PC-3 (cell line): ENCODE measurements around the gene FGF1. TPM values are rescaled to one million over a fixed set of nuclear protein-coding genes. Genes with fewer than 3 reads are reported as not detected.

ENCODE experiments used
- ATAC-seq: fragments of 200-7000 bp; cut with Tn5 transposase; 2 replicates; pipeline ENCODE4 v1.9.1; 2020; ENCODE audit warnings: mild to moderate bottlenecking, moderate library complexity
- BruUV-seq: library from RNA; stranded (reverse); fragments of 400-500 nt; replicated peaks from 2 replicates; lab custom pipeline; 2021; lab: Mats Ljungman, UMichigan
- CTCF ChIA-PET: fragments of 300-600 bp; sonication (Branson Sonifier 250); formaldehyde crosslinking; loops from one replicate; lab custom pipeline; 2022; ENCODE audit warnings: antibody characterized with exemption; lab: Charles Lee
- POLR2A ChIA-PET: fragments of 300-600 bp; sonication (Branson Sonifier 250); formaldehyde crosslinking; loops from one replicate; lab custom pipeline; 2022; ENCODE audit warnings: antibody characterized with exemption; ENCODE audit not compliant: unreplicated experiment; lab: Charles Lee
- DNase-seq: peaks from one replicate; pipeline ENCODE4 v3.0.0-alpha.2; 2015
- H2AFZ ChIP-seq: fragments of 300-600 bp; sonication (generic); 2 replicates; pipeline ENCODE4 v1.6.0; 2016; ENCODE audit warnings: antibody characterized with exemption, low read length
- H3F3A ChIP-seq: fragments of 300-600 bp; sonication (generic); one replicate; pipeline ENCODE4 v1.6.0; 2017; ENCODE audit warnings: antibody characterized with exemption, low read length, control low read depth, mild to moderate bottlenecking; ENCODE audit not compliant: unreplicated experiment
- H3K27ac ChIP-seq: fragments of 300-600 bp; sonication (generic); 2 replicates; pipeline ENCODE4 v1.5.1; 2016; ENCODE audit warnings: mild to moderate bottlenecking, low read length
- H3K27me3 ChIP-seq: fragments of 300-600 bp; sonication (generic); 2 replicates; pipeline ENCODE4 v1.6.1; 2016; ENCODE audit warnings: low read length, mixed read lengths
- H3K36me3 ChIP-seq: fragments of 300-600 bp; sonication (generic); 2 replicates; pipeline ENCODE4 v1.6.1; 2016; ENCODE audit warnings: low read depth, mixed run types, low read length, mixed read lengths
- H3K4me1 ChIP-seq: fragments of 300-600 bp; sonication (generic); 2 replicates; pipeline ENCODE4 v1.5.1; 2016; ENCODE audit warnings: low read length; ENCODE audit not compliant: insufficient read depth
- H3K4me2 ChIP-seq: fragments of 300-600 bp; sonication (generic); 2 replicates; pipeline ENCODE4 v1.6.0; 2016; ENCODE audit warnings: low read length
- H3K4me3 ChIP-seq: fragments of 300-600 bp; sonication (generic); 2 replicates; pipeline ENCODE4 v1.5.1; 2016; ENCODE audit warnings: mild to moderate bottlenecking, low read length, mixed read lengths
- H3K79me2 ChIP-seq: fragments of 300-600 bp; sonication (generic); 2 replicates; pipeline ENCODE4 v1.6.1; 2017; ENCODE audit warnings: low read length, mixed read lengths
- H3K9ac ChIP-seq: fragments of 300-600 bp; sonication (generic); 2 replicates; pipeline ENCODE4 v1.6.0; 2016; ENCODE audit warnings: mild to moderate bottlenecking, low read length
- H3K9me2 ChIP-seq: fragments of 300-600 bp; sonication (generic); replicated peaks from 2 replicates; pipeline ENCODE4 v1.6.1; 2016; ENCODE audit warnings: mixed run types, low read length, mixed read lengths
- H3K9me3 ChIP-seq: fragments of 300-600 bp; sonication (generic); 2 replicates; pipeline ENCODE4 v1.6.1; 2016; ENCODE audit warnings: low read length, mixed read lengths
- H4K20me1 ChIP-seq: fragments of 300-600 bp; sonication (generic); 2 replicates; pipeline ENCODE4 v1.6.1; 2016; ENCODE audit warnings: low read length, mixed read lengths
- EZH2 ChIP-seq: fragments of 300-600 bp; sonication (generic); IDR thresholded peaks from one replicate; pipeline ENCODE4 v1.6.1; 2017; ENCODE audit warnings: antibody characterized with exemption, mild to moderate bottlenecking, low read length; ENCODE audit not compliant: unreplicated experiment
- EZH2phosphoT487 ChIP-seq: fragments of 300-600 bp; sonication (generic); IDR thresholded peaks from 2 replicates; pipeline ENCODE4 v1.6.1; 2018; ENCODE audit warnings: mild to moderate bottlenecking, antibody characterized with exemption, low read length, borderline replicate concordance
- intact Hi-C: fragments of 100-400 bp; cut with micrococcal nuclease; formaldehyde crosslinking; loops from 2 replicates; pipeline ENCODE4 v1.9.0; 2023
- total RNA-seq: library from RNA; depleted of rRNA; stranded (reverse); fragments of >200 nt; gene quantifications from 2 replicates; pipeline ENCODE4 v1.2.3, GENCODE V29; 2014
- TF ChIP-seq, protein P1 (sequence below): fragments of 300-600 bp; sonication (generic); conservative IDR thresholded peaks from 2 replicates; pipeline ENCODE4 v1.5.1; 2017; ENCODE audit warnings: antibody characterized with exemption, low read depth, mild to moderate bottlenecking, low read length

The FGF1 gene
- total RNA-seq, 1 experiment from 2014 or later, result 1.5 TPM

DNA sequence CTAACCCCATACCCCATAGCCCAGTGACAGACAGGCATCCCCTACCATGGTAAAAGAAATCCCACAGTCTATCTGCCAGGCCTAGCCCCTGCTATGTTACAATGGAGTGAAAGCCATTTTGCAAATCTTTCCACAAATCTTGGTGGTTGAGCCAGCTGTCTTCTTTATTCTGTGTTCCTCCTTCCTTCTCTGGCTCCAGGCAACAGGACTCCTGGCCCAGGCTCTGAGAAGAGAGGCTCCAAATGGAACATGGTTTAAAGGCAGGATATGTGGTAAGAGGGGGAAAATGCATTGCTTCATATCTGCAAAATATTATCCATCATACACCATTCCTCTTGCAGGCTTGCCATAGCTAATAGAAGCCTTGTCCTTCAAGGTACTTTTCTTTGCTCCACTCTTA is 25.2 kb downstream of the FGF1 start:
- Histone ChIP-seq H3K27me3 (no peaks in the 10 kb centered on the region), H3K9ac (no peak overlapping the region), H3K4me2 (no peak overlapping the region), H3K4me1 (0 out of 2 replicates have a peak, but pooled peaks cover 3% of the 10 kb centered on the region), H3K9me3 (no peaks in the 10 kb centered on the region), H3K27ac (no peak overlapping the region), H3K4me3 (no peak overlapping the region), H2AFZ (no peak overlapping the region), H3K79me2 (no peaks in the 10 kb centered on the region), H3K9me2 (no peaks in the 10 kb centered on the region), H3K36me3 (no peaks in the 10 kb centered on the region), H4K20me1 (no peaks in the 10 kb centered on the region), H3F3A (no peaks in the 10 kb centered on the region)
- intact Hi-C loops, result no loop called here
- TF ChIP-seq EZH2phosphoT487 (no peak), EZH2 (no peak)
- TF ChIP-seq, protein P1, sequence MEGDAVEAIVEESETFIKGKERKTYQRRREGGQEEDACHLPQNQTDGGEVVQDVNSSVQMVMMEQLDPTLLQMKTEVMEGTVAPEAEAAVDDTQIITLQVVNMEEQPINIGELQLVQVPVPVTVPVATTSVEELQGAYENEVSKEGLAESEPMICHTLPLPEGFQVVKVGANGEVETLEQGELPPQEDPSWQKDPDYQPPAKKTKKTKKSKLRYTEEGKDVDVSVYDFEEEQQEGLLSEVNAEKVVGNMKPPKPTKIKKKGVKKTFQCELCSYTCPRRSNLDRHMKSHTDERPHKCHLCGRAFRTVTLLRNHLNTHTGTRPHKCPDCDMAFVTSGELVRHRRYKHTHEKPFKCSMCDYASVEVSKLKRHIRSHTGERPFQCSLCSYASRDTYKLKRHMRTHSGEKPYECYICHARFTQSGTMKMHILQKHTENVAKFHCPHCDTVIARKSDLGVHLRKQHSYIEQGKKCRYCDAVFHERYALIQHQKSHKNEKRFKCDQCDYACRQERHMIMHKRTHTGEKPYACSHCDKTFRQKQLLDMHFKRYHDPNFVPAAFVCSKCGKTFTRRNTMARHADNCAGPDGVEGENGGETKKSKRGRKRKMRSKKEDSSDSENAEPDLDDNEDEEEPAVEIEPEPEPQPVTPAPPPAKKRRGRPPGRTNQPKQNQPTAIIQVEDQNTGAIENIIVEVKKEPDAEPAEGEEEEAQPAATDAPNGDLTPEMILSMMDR, result no peak
- POLR2A ChIA-PET, result no interaction called here
- DNase-seq (no peak), ATAC-seq (no peak)
- CTCF ChIA-PET, result no interaction called here
- BruUV-seq, result no TSS peak

DNA sequence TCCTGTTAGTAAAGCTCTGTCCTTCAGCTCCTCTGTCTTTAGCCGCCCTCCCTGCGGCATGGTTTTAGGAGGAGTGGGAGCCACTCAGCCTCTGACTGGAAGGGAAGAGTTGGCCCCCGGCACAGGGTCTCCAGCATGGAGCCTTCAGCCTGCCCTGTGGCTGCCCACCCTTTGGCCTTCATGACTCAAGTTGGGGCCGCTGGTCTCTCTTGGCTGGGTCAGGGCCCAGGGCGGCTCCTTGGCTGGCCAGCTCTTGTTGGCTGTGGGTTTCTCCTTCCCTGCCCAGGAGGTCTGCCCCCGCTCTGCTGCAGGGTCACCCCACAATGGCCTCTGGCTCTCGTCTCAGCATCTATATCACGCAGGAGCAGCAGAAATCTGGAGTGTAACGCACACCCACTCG is 25.7 kb downstream of the FGF1 start:
- Histone ChIP-seq H2AFZ (no peak overlapping the region), H3K36me3 (no peaks in the 10 kb centered on the region), H3K9ac (no peak overlapping the region), H3K27ac (no peak overlapping the region), H3K9me3 (no peaks in the 10 kb centered on the region), H3K4me1 (0 out of 2 replicates have a peak, but pooled peaks cover 4% of the 10 kb centered on the region), H3K27me3 (no peaks in the 10 kb centered on the region), H4K20me1 (no peaks in the 10 kb centered on the region), H3K4me2 (no peak overlapping the region), H3K4me3 (no peak overlapping the region), H3F3A (no peaks in the 10 kb centered on the region), H3K9me2 (no peaks in the 10 kb centered on the region), H3K79me2 (no peaks in the 10 kb centered on the region)
- TF ChIP-seq, protein P1, result no peak
- no peak for TF ChIP-seq EZH2phosphoT487
- TF ChIP-seq EZH2, result no peak
- intact Hi-C loops, result no loop called here
- BruUV-seq, result no TSS peak
- POLR2A ChIA-PET, result no interaction called here
- DNase-seq (no peak), ATAC-seq (no peak)
- CTCF ChIA-PET, result no interaction called here

DNA sequence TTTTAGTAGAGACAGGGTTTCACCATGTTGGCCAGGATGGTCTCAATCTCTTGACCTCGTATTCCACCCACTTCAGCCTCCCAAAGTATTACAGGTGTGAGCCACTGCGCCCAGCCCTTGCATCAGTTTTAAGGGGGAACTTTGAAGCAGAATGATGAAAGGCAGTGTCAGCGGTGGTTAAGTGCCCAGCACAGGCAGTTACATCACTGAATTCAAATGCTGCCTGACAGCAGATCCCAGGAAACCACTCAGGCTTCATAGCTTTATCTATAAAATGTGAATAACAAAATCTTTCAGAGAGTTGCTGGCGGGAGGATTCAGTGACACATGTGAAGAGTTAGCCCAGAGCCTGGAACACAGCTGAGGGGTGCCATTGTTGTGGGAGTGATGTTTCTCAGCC is 26.5 kb downstream of the FGF1 start:
- Histone ChIP-seq H3K9me2 (no peaks in the 10 kb centered on the region), H3K36me3 (no peaks in the 10 kb centered on the region), H3K9me3 (no peaks in the 10 kb centered on the region), H3F3A (no peaks in the 10 kb centered on the region), H3K79me2 (no peaks in the 10 kb centered on the region), H3K4me1 (0 out of 2 replicates have a peak, but pooled peaks cover 4% of the 10 kb centered on the region), H3K27ac (no peak overlapping the region), H3K4me2 (no peak overlapping the region), H4K20me1 (no peaks in the 10 kb centered on the region), H2AFZ (no peak overlapping the region), H3K9ac (no peak overlapping the region), H3K4me3 (no peak overlapping the region), H3K27me3 (no peaks in the 10 kb centered on the region)
- ChIA-PET POLR2A (no interaction called here), CTCF (no interaction called here)
- ATAC-seq, result no peak
- TF ChIP-seq EZH2phosphoT487, result no peak
- TF ChIP-seq EZH2, result no peak
- TF ChIP-seq, protein P1, result no peak
- no peak for DNase-seq
- no TSS peak for BruUV-seq
- intact Hi-C loops, result loop anchor here (5.0 kb wide), 1 partner anchor 223 kb away; no protein-coding TSS in a partner anchor
